Measurements from ENCODE around the gene NF1.

NF1 gene

DNA sequence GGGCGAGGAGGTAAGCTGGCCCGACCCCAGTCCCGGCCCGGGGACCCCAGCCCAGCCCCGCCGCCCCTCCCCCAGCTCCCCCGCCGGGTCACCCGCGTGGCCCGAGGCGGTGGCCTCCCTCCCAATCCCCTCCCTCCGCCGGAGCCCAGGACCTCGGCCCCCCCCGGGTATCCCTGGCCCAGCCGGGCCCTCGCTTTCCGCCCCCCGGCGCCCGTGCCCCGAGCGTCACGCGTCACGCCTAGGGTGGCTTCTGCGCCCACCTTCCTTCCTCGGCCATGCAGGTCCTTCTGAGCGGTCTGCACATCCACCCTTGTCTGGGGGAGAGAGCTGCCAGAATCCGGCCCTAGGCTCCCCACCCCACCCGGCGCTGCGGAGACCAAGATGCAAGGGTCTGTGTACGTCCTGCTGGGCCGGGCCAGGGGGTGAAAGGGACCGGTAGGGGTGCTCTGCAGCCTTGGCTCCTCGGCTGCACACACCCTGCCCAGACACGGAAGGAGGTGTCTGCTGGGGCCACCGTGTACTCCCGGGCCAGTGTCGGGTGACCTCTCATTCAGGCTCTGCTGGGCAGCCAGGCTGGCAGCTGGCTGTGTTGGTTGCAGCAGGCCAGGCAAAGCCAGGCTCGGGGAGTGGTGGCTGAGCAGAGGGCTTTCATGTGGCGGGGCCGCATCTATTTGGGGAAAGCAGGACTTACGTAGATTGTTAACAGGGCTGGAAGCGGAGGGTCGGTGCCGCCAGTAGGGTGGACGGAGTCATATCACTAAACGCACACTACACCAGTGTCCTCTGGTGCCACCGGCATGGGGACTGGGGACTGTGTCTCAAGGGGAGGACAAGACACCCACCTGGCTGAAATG, 297.5 kb downstream of the NF1 start:
- DNase-seq (ENCODE audit: extremely low spot score, insufficient read length, low read depth) = no peak
- no peak for FAIRE-seq

DNA sequence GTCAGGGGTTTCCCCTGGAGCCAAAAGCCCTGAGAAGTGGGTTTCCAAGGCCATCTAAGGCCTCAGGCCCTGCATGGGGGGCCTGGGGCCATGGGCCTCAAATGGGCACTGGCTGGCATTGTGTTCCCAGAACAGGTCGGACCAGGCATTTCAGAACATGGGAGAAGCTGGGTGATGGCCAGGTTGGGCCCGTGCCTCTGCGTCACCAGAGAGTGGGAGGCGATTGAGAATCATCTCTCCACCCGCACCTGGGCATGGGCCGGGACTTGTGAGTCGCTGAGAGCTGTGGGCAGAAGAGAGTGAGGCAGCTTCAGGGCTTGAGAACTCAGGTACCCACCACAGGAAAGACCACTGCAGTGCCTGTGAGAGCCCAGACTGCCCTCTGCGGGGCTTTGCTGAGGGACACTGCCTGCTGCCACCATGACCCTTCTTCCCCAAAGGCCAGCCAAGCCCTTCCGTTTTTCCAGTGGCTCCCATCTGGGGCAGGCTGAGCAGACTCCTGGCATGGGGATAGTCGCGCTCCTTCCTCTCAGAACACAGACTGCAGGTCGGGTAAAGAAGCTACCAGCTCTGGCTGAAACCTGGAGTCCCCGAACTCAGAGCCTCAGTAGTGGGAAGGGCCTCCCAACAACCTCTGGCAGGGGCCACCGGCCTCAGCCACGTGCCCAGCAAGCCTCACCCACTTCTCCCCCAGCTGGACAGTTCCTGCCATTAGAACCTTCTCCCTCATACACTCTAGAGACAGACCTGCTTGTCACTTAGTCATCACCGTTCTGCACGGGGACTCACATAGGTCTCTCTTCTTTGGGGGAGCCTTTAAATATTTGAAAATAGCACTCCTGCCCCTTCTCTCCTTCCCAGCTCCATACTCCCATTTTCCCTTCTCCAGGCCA, 298.3 kb downstream of the NF1 start:
- FAIRE-seq = no peak
- no peak for DNase-seq (ENCODE audit: extremely low spot score, insufficient read length, low read depth)

DNA sequence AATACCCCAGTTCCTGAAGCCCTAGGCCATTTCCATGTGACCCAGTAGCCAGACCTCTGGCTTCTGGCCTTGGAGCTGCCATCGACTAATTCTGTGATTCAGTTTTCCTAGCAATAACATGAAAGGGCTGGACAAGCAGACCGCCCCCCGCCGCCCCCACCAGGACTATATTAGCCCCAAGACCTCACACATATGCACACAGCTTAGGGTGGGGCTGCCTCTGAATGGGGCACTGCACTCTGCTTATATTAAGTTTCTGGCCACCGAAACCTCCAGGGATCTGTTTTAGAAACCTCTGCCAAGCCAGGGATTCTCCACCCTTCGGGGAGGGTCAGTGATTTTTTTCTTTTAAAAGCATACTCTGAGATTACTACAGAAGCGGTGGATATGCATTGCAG, 299.0 kb downstream of the NF1 start:
- no peak for FAIRE-seq
- DNase-seq (ENCODE audit: extremely low spot score, insufficient read length, low read depth) = no peak

DNA sequence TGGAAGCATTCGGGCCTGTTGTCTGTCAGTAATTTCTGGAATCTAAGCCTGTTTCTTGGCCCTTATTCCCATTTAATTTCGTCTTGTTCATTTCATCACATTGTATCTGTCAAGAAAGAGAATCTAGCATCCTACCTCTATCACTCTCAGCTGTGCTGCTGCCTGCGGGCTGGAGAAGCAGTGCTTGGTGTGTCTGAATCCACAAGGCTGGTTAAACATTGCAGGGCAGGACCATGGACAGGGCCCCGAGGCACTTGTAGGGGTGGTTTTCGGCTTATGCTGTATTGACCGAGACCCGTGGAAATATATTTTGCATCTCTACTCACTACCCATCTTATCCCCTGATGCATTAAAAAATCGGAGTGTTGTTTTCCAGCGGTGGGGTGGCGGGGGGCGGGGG, 299.8 kb downstream of the NF1 start:
- FAIRE-seq (no peak), DNase-seq (ENCODE audit: extremely low spot score, insufficient read length, low read depth) (no peak)

DNA sequence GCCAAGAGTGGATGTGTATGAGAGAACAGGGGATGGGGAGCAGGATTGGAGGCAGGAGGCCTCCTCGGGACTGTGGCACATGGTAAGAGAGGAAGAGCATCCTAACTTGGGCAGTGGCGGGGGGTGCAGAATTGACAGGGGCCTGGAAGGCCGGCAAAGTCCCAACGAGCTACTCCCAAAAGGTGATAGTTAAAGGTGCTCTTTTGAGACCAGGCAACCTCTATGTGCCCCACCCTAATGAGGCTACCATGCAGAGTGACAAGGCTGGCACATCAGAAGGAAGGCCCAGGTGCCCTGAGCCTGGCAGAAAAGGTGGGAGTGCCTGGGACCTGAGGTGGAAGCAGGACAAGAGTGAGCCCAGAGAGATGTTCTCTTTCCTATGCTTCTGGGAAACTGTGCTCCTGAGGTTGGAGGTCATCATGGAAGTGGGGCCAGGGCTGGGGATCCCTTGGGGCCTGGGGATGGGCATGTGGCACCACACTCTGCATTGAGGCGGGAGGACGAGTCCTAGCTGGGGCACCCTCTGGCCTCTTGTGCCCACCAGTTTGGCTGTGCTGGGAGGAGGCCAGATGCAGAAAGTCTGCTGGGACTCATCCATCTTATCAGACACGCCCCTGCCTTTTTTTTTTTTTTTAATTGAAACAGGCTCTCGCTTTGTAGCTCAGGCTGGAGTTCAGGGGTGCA, 302.6 kb downstream of the NF1 start:
- FAIRE-seq (no peak), DNase-seq (ENCODE audit: extremely low spot score, insufficient read length, low read depth) (no peak)

DNA sequence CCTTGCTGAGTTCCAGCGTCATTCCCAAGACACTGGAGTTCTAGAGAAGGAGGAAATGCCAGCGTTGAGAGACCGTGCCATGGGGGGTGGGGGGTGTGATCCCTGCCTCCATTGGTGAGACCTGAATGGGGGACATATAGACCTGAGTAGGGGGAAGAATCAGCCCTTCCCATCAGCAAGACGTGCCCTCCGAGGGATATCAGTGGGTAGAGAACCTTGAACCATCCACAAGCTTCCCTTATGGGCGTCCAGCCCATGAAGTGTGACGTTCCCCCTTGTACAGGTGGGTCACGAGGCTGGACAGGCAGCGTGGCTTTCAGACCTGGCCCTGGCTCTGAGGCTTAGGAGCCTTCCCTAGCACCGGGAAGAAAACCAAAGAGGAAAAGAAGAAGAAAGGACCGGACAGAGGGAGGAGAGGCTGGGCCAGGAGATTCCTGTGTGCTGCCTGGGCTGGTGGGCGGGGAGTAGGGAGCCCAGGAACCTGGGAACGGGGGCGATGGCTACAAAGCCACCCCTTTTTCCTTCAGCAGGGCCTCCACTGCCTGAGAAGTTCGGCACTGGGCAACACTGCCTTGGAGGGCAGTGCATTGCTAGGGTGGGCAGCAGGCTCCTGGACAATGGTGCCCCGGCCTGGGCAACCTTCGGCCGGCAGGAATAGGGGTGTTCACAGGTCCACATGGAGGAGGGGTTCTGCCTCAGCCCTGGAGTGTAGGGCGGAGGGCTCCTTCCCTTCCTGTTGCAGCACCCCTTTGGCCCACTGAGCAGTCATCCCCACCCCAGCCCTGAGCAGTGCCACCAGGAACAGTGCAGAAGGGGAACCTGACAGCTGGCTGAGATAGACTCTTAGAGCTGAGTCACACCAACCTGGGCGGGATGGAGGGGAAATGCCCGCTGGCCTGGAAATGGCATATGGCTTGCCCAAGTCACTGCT, 303.9 kb downstream of the NF1 start:
- DNase-seq (ENCODE audit: extremely low spot score, insufficient read length, low read depth) (no peak), FAIRE-seq (no peak)

DNA sequence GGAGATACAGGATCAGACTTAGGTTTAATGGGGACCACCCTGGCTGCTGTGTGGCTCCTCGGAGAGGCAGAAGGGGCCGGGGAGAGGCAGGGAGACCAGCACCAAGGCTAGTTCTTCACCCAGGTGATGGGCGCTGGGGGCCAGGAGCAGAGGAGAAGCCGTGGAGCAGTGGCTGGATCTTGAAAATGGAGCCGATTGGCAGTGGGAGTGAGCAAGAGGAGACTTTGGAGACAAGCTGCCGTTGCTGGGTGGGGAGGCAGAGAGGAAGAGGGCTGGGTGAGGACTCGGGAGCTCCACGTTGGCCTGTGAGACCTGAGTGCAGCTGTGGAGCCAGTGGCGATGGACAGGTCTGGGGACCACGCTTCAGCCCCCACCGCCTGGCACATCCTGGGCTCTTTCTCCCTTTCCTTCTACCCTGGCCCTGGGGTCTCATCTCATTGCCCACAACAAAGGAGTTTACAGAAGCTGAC, 305.7 kb downstream of the NF1 start:
- no peak for DNase-seq (ENCODE audit: extremely low spot score, insufficient read length, low read depth)
- FAIRE-seq = no peak

DNA sequence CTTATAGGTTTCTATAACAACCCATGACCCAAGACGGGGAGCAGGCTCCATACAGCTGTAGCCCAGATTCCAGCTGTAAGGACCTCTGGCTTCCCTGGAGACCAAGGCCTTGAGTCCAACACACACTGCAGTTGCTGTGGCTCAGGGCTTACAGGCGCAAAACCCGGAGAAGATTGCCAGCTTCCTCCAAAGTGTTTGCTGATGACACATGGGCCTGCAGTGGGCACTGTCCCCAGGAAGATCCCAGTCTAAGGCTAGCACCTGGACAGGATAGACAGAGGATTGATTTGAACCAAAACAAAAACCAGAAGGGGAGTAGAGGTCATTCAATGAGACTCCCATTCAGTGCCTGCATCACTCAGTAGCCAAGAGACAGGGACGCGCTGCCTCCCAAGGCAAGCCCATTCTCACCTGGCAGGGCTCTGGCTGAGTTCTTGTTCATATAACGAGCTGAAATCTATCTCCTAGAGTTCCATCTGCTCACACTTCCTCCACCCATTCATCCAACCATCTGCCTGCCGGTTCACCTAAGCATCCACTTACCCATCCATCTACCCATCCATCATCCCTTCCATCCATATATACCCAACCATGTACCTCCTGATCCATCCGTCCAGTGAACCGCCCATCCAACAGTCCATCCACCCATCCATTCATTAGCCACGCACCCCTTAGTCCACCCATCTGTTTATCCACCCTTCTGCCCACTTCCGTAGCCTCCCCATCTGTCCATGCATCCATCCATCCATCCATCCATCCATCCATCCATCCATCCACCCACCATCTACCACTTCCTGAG, 306.9 kb downstream of the NF1 start:
- FAIRE-seq (no peak), DNase-seq (ENCODE audit: extremely low spot score, insufficient read length, low read depth) (no peak)

DNA sequence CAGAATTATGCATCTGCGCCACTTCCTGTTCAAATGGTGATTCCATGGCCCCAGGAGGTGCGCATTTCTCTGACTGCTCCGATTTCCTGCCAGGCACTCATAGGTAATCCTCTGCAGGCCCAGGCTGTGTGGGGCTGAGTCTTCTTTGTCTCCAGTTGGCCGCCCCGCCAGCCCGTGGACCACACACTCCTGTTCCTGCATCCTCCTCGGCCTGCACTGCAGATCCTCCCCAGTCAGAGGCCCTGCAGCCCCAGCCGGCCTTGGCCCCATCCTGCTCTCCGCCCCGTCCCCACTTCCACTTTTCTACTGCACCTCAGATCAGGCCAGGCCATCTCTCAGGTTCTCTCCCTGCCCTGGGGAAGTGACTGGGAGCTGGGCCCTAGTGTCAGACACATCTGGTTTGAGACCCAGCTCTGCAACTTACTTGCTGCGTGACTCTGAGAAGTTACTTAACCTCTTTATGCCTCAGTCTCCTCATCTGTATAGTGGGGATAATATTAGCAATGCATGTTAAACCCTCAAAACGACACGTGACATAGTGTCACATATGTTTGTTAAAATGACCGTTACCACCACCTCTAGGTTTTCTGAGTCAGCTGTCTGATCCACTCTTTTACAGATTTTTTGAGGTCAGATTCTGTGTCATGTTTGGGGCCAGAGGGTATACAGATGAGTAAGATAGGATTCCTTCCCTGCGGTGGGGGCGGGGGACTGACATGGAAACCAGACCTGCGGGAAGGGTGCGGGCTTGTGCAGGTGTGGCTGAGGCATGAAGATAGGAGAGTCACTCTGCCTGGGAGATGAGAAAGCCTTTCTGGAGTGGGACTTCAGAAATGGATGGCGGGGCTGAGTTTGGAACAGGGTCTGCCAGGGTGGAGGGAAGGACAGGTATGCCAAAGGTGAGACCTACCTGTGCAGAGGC, 309.5 kb downstream of the NF1 start:
- no peak for FAIRE-seq
- DNase-seq (ENCODE audit: extremely low spot score, insufficient read length, low read depth) = no peak

DNA sequence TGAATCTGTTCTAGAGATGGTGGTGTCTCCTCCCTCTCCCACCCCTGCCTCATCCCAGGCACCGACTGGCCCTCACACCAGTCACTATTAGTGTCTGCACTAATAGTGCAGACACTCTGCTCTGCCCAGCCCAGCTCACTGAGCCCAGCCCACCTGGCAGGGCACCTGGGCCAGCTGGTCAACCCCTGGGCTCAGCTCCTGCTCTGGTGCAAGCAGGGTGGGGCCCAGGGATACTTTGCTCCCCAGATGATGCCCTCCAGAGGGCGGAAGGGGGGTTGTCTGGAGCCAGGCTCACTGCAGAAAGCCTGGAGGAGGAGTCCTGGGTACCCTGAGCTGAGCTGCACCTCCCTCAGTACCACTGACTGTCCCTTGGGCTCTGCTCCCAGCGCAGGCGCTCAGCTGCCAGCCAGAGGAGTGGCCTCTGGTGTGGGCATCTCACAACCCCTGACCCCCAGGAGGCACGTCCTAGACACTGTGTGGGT, 311.2 kb downstream of the NF1 start:
- FAIRE-seq (no peak), DNase-seq (ENCODE audit: extremely low spot score, insufficient read length, low read depth) (no peak)

DNA sequence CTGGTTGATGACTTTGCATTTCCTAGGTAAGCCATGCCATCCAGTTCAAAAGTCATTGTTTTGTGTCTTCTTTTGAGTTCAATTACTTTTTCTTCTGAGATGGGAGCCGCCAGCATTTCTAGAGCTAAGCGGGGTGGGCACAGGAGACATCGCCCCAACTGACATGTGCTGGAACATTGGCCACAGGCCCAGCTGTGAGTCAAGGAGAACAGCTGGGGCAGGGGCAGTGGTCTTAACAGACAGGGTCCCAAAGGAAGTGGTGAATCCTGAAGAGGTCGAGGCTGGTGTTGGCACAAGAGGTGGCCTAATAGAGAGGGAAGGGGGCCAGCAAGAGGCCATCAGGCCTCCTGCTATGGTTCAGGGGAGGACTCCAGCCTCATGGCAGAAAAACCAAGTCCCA, 313.8 kb downstream of the NF1 start:
- no peak for FAIRE-seq

DNA sequence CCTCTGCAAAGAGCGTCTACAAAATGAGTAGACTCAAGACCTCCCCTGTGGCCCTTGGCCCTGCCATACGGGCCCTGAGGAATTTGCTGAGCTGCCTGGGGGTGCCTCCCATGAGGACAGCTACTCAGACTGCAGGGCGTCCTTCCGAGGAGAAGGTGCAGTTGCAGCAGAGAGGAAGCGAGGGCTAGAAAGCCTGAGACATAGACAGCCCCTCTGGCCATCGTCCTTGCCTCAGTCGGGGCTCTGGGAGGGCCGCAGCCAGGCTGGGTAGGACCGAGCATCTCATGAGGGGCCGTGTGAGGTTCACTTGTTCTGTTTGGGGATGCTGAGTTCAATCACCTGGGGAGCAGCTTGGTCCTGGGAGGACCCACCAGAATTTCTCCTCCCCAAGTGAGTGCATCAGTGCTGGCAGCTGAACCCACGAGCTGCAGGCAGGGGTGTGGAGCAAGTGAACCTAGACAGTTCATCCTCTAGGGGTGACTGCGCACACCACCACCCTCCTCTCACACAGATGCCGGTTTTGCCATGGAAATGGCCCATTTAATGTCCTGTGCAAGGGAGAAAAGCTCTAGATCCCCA, 317.0 kb downstream of the NF1 start:
- FAIRE-seq (no peak), DNase-seq (ENCODE audit: extremely low spot score, insufficient read length, low read depth) (no peak)

More for the DNA sequence above, 313.8 kb downstream of the NF1 start:
- DNase-seq (ENCODE audit: extremely low spot score, insufficient read length, low read depth) = no peak

DNA sequence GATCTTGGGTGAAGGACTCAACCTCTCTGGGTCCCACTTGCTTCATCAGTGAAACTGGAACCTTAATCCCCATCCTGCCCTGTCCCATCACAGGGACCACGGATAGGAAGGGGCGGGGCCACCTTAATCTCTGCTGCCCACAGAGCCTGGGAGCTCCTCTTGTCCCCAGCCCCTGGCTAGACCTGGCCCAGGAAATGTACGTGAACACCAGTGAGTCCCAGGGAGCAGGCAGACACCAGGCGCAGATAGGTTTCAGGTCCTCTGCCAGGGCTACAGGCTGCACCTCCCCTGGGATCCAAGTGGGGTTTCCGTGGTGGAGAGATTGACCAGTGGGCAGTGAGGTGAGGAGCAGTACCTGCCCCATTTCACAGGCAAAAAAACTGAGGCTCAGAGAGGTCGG, 317.7 kb downstream of the NF1 start:
- DNase-seq (ENCODE audit: extremely low spot score, insufficient read length, low read depth) = no peak
- no peak for FAIRE-seq

DNA sequence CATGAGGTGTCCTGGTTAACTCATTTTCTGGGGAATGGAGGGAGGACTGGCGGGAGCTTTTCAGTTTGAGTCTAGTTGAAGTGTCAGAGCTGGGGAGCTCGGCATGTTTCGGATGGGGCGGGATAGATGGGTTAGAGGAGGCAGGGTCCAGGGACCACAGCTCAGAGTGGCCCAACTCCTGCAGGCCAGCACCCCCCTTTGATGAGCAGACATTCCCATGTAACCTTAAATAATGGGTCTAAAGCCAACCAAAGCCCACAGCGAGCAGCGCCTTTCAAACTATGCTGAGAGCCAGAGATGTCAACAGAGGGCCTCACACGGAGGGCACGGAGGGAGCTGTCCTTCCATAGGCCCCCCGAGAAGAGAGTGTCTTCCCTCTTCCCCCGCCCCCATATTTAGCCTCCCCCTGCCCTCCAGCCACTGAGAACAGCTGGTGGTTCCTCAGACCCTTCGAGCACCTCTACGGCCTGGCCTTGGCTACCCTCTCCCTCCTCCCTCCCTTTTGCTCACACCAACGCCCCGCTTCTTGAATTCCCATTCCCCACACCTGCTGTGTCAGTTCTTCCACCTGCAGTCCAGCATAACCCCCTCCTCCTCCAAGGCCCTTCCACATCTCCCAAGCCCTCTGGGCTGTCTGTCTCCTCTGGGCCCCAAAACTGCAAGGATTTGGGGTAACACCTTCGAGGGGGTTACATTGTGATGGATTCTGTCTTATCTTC, 318.5 kb downstream of the NF1 start:
- no peak for DNase-seq (ENCODE audit: extremely low spot score, insufficient read length, low read depth)
- no peak for FAIRE-seq

DNA sequence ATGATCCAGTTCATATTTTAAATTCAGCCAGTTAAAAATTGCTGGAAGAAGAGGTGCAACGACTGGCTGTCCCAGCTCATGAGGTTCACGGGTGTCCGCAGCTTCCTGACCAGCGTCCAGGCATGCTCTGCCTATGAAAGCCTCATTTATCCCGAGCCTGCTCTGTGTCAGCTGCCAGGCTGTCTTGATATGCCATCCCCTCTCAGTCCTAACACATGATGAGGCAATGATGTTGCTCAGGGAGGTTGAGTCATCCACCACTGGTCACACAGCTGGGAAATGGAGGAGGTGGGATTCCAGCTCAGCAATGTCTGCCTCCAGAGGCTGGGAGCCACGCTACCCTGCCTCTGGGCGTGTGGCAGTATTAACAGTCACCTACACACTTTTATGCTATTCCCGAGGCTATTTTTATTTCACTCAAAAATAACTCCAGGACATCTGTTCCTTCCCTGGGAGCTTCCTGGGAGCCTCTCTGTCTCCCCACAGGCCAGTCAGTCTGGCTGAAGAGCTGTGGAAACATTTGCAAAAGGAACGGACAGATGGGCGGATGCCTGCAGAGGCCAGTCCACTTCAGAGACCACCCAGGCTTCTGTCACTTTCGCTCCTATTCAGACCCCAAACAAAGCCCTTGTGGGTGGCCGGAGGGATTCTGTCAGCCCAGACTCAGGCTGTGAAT, 319.2 kb downstream of the NF1 start:
- DNase-seq (ENCODE audit: extremely low spot score, insufficient read length, low read depth) (no peak), FAIRE-seq (no peak)

DNA sequence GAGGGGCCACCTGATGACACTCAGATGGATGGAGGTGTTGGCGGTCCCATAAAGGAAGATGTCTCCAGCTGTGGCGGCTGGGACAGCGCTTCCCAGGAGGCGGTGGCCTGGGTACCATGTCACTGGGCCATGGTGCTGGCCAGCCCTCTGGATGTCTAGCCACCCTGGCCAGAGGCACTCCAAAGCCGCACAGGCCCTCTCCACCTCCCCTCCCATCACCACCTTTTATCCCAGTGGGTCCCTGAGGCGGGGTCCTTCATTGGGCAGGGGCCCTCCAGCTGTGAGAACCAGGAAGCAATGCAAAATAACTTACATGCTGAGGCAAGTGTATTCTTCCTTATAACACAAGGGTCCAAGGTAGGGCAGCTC, 319.8 kb downstream of the NF1 start:
- FAIRE-seq = no peak
- DNase-seq (ENCODE audit: extremely low spot score, insufficient read length, low read depth) = no peak
